ENCODE measurements around the gene SESN2.

DNA sequence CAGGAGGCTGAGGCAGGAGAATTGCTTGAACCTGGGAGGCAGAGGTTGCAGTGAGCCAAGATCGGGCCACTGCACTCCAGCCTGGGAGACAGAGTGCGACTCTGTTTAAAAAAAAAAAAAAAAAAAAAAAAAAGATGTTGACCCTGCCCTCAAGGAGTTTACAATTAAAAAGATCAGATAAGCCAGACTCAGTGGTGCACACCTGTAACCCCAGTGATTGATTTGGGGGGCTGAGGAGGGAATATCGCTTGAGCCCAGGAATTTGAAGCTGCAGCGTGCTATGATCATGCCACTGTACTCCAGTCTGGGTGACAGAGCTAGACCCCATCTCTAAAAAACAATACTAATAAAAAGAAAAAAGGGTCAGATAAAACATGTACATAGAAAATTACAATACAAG lies 1.6 kb upstream of the SESN2 start:
- TF ChIP-seq, protein P1, sequence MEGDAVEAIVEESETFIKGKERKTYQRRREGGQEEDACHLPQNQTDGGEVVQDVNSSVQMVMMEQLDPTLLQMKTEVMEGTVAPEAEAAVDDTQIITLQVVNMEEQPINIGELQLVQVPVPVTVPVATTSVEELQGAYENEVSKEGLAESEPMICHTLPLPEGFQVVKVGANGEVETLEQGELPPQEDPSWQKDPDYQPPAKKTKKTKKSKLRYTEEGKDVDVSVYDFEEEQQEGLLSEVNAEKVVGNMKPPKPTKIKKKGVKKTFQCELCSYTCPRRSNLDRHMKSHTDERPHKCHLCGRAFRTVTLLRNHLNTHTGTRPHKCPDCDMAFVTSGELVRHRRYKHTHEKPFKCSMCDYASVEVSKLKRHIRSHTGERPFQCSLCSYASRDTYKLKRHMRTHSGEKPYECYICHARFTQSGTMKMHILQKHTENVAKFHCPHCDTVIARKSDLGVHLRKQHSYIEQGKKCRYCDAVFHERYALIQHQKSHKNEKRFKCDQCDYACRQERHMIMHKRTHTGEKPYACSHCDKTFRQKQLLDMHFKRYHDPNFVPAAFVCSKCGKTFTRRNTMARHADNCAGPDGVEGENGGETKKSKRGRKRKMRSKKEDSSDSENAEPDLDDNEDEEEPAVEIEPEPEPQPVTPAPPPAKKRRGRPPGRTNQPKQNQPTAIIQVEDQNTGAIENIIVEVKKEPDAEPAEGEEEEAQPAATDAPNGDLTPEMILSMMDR (conservative IDR thresholded peaks at IDR 0.05; ENCODE audit: low read length): no peak
- no peak for TF ChIP-seq EZH2phosphoT487 (IDR thresholded peaks at IDR 0.05; ENCODE audit: borderline replicate concordance)
